Gastroesophageal sphincter (tissue), 4 donors: ENCODE measurements around the gene ITGB1BP2. TPM values are rescaled to one million over a fixed set of nuclear protein-coding genes. Genes with fewer than 3 reads are reported as not detected.
"Not testable (repeated sequence)": the region's sequence is repeated elsewhere in the genome, so short reads cannot be mapped to it uniquely, and the experiment has no call there.

ENCODE experiments used
- ATAC-seq: fragments of 150-250 bp; one replicate; pipeline ENCODE4 v1.9.1; 2016; ENCODE audit warnings: mild to moderate bottlenecking, moderate library complexity
- H3K27ac ChIP-seq, 4 donors: fragments of 200-600 bp; sonication (generic) in 3 of 4; 1 replicate in 3 of 4; 2 replicates in 1 of 4; pipeline ENCODE4 v1.5.1; 2016 to 2019
- H3K27me3 ChIP-seq: fragments of 200-600 bp; sonication (generic); one replicate; pipeline ENCODE4 v1.5.1; 2019
- H3K36me3 ChIP-seq, 2 donors: fragments of 200-600 bp; sonication (generic); one replicate each; pipeline ENCODE4 v1.5.1; 2019; ENCODE audit warnings: control low read depth in 1 of 2
- H3K4me1 ChIP-seq, 3 donors: fragments of 200-600 bp; sonication (generic); 1 replicate in 2 of 3; 2 replicates in 1 of 3; pipeline ENCODE4 v1.5.1; 2016 to 2019; ENCODE audit warnings: control low read depth in 2 of 3
- H3K4me3 ChIP-seq, 2 donors: fragments of 200-600 bp; sonication (generic); one replicate each; pipeline ENCODE4 v1.5.1; 2019; ENCODE audit warnings: mild to moderate bottlenecking in 1 of 2, moderate library complexity in 1 of 2
- H3K9me3 ChIP-seq, 3 donors: fragments of 200-600 bp; sonication (generic); one replicate each; pipeline ENCODE4 v1.5.1; 2017 to 2019; ENCODE audit warnings: control low read depth in 2 of 3
- EP300 ChIP-seq: sonication (generic); formaldehyde crosslinking; IDR thresholded peaks from one replicate; pipeline ENCODE4 v1.6.1; 2017; ENCODE audit warnings: antibody characterized with exemption, mild to moderate bottlenecking
- POLR2A ChIP-seq, 2 donors: fragments of 450-650 bp; IDR thresholded peaks; one replicate each; pipeline ENCODE4 v1.6.1; 2017; ENCODE audit warnings: antibody characterized with exemption in 2 of 2, mild to moderate bottlenecking in 2 of 2, moderate library complexity in 1 of 2
- POLR2AphosphoS5 ChIP-seq: sonication (generic); formaldehyde crosslinking; IDR thresholded peaks from one replicate; pipeline ENCODE4 v1.6.1; 2017; ENCODE audit warnings: antibody characterized with exemption
- whole genome bisulfite sequencing, 2 donors: methylation state at CpG; one replicate each; pipeline ENCODE4 v1.1.5; 2018; ENCODE audit warnings: low coverage in 1 of 2; 5-methylcytosine and 5-hydroxymethylcytosine counted together
- total RNA-seq, 4 donors: library from RNA; depleted of rRNA; stranded (reverse); fragments of >200 nt; gene quantifications; one replicate each; pipeline ENCODE4 v1.1.0, GENCODE V29; 2016
- TF ChIP-seq, protein P1 (sequence below), 4 experiments: fragments of 200-600 bp in 2 of 4; fragments of 450-650 bp in 2 of 4; sonication (generic) in 1 of 4; IDR thresholded peaks; one replicate each; pipeline ENCODE4 v1.5.1; 2017 to 2019; ENCODE audit warnings: antibody characterized with exemption in 4 of 4, mild to moderate bottlenecking in 2 of 4, moderate library complexity in 2 of 4

The ITGB1BP2 gene
- total RNA-seq, 4 donors from 2014 or later = 7.1 to 37.5 (median 25.6) TPM

DNA sequence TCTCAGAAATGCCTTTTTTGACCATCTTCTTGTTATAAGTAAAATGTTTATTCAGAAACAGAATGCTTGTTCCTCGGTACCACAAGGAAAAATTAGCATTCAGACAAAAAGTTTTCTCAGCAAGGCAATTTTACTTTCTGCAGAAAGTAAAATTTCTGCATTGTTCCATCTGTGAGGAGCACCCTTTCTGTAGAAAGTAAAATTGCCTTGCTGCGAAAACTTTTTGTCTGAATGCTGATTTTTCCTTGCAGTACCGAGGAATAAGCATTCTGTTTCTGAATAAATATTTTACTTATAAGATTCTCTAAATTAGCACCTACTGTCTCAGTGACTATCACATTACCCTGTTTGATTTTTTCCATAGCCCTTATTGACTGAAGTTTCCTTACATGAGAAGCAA is 24.8 kb downstream of the ITGB1BP2 start:
- Histone ChIP-seq H3K9me3 (no peaks in the 10 kb centered on the region), H3K36me3 (no peaks in the 10 kb centered on the region), H3K27ac (no peak overlapping the region), H3K27me3 (no peaks in the 10 kb centered on the region), H3K4me1 (peaks cover 0 to 6% (median 0%) of the 10 kb centered on the region in 3 donors), H3K4me3 (no peak overlapping the region)
- no peak for ATAC-seq
- WGBS, 2 donors = 86 to 95% methylated on average over 3 of the region's 3 CpGs
- TF ChIP-seq POLR2AphosphoS5 = no peak
- no peak for TF ChIP-seq POLR2A (IDR thresholded peaks at IDR 0.05)
- TF ChIP-seq EP300 = no peak
- TF ChIP-seq, protein P1, sequence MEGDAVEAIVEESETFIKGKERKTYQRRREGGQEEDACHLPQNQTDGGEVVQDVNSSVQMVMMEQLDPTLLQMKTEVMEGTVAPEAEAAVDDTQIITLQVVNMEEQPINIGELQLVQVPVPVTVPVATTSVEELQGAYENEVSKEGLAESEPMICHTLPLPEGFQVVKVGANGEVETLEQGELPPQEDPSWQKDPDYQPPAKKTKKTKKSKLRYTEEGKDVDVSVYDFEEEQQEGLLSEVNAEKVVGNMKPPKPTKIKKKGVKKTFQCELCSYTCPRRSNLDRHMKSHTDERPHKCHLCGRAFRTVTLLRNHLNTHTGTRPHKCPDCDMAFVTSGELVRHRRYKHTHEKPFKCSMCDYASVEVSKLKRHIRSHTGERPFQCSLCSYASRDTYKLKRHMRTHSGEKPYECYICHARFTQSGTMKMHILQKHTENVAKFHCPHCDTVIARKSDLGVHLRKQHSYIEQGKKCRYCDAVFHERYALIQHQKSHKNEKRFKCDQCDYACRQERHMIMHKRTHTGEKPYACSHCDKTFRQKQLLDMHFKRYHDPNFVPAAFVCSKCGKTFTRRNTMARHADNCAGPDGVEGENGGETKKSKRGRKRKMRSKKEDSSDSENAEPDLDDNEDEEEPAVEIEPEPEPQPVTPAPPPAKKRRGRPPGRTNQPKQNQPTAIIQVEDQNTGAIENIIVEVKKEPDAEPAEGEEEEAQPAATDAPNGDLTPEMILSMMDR (IDR thresholded peaks at IDR 0.05) = no peak

- not testable (repeated sequence) for ATAC-seq, H3K36me3 ChIP-seq, H3K4me1 ChIP-seq, H3K4me3 ChIP-seq, H3K27me3 ChIP-seq, H3K9me3 ChIP-seq, H3K27ac ChIP-seq
- WGBS, 2 donors = 43 to 50% methylated on average over 1 to 2 of the region's 5 CpGs
Measured at GRCh38 chrX:71349151-71349665, 47.7 kb downstream of the ITGB1BP2 start.

DNA sequence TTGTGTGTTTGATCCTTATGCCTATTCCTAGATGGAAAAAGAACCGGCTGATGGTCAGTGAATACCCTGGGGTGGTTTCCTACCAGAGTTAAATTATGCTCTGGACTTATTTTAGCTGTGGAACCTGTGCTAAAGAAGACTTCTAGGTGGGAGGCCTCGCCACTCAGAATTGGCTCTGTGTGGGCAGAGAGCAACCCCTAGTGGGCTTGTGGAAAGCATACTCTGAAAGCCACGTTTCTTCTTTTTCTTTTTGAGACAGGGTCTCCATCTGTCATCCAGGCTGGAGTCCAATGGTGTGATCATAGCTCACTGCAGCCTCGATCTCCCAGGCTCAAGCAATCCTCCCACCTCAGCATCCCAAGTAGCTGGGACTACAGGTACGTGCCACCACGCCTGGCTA is 48.3 kb downstream of the ITGB1BP2 start:
- WGBS, 2 donors = no CpG with 5 or more reads among the region's 6 CpGs
- H3K36me3 ChIP-seq, H3K27me3 ChIP-seq, H3K4me1 ChIP-seq, H3K9me3 ChIP-seq, H3K4me3 ChIP-seq, H3K27ac ChIP-seq: not testable (repeated sequence)
- TF ChIP-seq, protein P1 (IDR thresholded peaks at IDR 0.05) = peak in 2 of 4 experiments; percentile 16 to 20
- peak; percentile 46 for ATAC-seq

DNA sequence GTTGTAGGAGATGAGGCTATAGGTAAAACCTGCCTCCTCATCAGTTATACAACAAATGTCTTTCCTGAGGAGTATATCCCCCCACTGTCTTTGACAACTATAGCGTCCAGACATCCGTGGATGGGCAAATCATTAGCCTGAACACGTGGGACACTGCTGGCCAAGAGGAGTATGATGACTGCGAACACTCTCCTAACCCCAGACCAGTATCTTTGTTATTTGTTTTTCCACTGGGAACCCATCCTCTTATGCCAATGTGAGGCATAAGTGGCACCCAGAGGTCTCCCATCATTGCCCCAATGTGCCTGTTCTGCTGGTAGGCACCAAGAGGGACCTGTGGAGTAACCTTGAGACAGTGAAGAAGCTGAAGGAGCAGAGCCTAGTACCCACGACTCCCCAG is 50.9 kb downstream of the ITGB1BP2 start:
- WGBS, 2 donors = no CpG with 5 or more reads among the region's 5 CpGs
- not testable (repeated sequence) for H3K4me1 ChIP-seq, H3K27ac ChIP-seq, H3K36me3 ChIP-seq, H3K4me3 ChIP-seq, H3K9me3 ChIP-seq, H3K27me3 ChIP-seq, ATAC-seq

Other genes with a start within 250 kb of the ITGB1BP2 start
- gene SNX12, start 233.4 kb upstream of the ITGB1BP2 start, total RNA-seq = 10 to 100 TPM; 43.1 to 81.7 (median 52.0) TPM
- 10 to 100 TPM; 19.9 to 48.2 (median 28.9) TPM for gene FOXO4, start 205.9 kb upstream of the ITGB1BP2 start, total RNA-seq
- gene CXorf65, start 195.0 kb upstream of the ITGB1BP2 start, total RNA-seq = not detected
- 1 to 10 TPM in 3 of 4 donors, under 1 TPM in 1; 0.62 to 6.3 (median 3.7) TPM for gene IL2RG, start 190.2 kb upstream of the ITGB1BP2 start, total RNA-seq
- gene MED12, start 183.2 kb upstream of the ITGB1BP2 start, total RNA-seq = 10 to 100 TPM; 19.7 to 30.2 (median 26.2) TPM
- gene NLGN3, start 156.9 kb upstream of the ITGB1BP2 start, total RNA-seq = 1 to 10 TPM; 1.7 to 3.1 (median 2.8) TPM
- gene GJB1, start 78.5 kb upstream of the ITGB1BP2 start, total RNA-seq = not detected
- 10 to 100 TPM in 3 of 4 donors, 1 to 10 TPM in 1; 9.7 to 18.5 (median 13.4) TPM for gene ZMYM3, start 47.6 kb upstream of the ITGB1BP2 start, total RNA-seq
- gene NONO, start 18.1 kb upstream of the ITGB1BP2 start, total RNA-seq = 100 to 1,000 TPM; 196 to 268 (median 213) TPM
- 10 to 100 TPM; 32.1 to 64.1 (median 56.2) TPM for gene TAF1, start 64.6 kb downstream of the ITGB1BP2 start, total RNA-seq
- gene OGT, start 231.4 kb downstream of the ITGB1BP2 start, total RNA-seq = 100 to 1,000 TPM in 2 of 4 donors, 10 to 100 TPM in 2; 49.6 to 156 (median 88.8) TPM